ENCODE measurements around the gene RNF148.

- TF ChIP-seq CTCF (IDR thresholded peaks at IDR 0.05) (no peak), POLR2A (IDR thresholded peaks at IDR 0.05) (no peak)
Observed at GRCh38 chr7:122684504-122684903, 18.2 kb downstream of the RNF148 start.
